Suppressor macrophage treated with lipopolysaccharide for 1 hour (primary cell): ENCODE results near the gene MIGA2.

Experiments used
- DNase-seq, 3 donors: peaks; one replicate each; pipeline ENCODE4 v3.0.0-alpha.2; 2020 to 2022

The MIGA2 gene

DNA sequence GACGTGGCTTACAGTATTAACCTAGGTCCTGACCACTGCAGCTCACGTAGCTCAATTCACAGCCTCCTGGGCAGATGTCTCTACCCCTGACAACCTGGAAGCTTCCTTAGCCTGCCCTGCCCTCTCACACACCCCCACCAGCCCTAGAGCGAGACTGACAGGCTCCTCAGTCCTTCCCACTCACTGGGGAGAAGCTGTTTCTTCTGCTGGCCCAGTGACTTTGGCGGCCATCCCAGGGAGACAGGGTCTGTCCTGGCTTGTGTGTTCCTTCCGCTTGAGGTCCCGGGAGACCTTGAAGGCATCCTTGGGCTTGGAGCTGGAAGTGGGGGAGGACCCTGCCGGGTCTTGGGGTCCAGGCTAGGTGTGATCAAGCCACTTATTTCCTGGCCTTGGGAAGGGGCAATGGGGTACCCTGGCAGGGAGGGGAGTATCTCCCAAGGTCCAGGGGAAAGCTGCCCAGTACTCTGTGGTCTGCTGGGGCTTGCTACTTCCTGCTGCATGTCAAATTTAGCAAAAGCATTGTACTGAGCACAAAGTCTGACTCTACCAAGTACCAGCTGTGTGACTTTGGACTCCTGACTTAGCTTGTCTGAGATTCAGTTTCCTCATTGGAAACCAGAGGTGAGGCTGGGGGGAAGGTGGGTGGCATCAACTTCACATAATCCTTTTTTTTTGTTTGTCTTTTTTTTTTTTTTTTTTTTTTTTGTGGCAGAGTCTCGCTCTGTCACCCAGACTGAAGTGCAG, 1.9 kb downstream of the MIGA2 start:
- peak in 1 of 3 donors; percentile 15 for DNase-seq

DNA sequence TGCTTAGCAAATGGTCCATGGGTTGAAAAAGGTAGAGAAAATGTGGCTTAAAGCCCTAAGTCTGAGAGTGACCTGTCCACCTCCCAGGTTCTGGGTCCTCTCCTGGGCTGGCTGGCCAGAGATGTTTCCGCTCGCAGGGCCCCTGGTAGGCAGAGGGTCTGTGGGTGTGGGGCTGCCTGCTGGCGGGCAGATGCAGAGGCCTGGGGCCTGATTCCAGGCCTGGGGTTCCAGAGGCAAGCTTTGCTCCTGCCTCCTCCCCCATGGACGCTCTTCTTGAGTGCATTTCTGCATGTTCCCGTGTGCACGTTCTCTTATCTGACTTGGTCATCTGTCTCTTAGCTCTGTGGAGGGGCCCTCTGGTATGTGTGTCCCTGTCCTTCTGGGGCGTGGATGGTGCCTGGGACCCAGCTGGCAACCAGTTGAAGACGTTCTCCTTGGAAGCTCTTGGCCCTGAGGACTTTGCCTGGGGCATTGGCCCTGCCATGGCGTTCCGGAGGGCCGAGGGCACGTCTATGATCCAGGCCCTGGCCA, 3.8 kb downstream of the MIGA2 start:
- DNase-seq = no peak

DNA sequence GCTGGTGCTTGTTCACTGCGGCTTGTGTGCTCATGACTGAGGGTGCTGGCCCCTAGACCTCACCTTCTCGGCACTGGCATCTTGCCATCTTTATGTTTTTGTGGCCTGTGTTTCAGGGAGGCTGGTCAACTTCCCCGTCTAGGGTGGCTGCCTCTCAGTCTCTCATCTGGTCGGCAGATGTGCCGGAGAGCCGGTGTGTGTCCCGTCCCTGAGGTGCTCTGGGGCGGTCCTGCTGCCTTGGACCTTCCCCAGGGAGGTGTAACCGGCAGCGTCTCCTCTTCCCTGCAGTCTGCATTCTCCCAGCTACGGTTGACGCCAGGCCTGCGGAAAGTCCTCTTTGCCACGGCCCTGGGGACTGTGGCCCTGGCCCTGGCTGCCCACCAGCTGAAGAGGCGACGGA, 5.6 kb downstream of the MIGA2 start:
- DNase-seq = no peak

DNA sequence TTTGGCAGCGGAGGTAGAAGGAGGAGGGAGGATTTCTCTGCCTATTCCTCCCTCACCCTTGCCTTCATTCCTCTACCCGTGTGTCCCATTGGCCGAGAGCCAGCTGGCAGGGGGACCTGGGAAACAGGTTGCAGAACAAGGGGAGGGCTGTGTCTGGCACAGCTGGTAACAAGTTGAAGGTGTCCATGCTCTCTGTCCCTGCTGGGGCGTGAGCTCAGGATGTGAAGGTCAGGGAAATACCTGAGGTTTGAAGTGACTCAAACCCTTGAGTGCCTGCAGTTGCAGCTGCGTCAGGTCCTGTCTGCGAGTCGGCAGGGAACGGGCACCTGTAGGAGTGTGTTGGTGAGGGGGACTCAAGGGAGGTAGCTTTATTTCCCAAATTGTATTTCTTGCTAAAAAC, 16.2 kb downstream of the MIGA2 start:
- no peak for DNase-seq

DNA sequence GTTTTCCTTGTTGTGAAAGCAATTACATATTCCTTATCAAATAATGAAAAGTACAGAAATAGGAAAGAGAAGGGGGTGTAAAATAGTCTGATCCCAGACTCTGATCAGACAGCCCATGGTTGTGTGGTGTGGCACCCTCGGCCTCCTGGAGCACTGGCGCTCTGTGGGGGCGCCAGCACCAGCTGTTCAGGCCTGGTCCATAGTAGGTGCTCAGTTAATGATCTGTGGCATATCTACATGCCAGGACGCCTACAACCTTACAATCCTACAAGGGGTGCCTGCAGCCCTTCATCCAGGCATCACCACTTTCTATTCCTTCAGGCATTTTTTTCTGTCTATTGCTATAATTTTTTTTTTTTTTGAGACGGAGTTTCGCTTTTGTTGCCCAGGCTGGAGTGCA, 16.6 kb downstream of the MIGA2 start:
- DNase-seq = no peak

DNA sequence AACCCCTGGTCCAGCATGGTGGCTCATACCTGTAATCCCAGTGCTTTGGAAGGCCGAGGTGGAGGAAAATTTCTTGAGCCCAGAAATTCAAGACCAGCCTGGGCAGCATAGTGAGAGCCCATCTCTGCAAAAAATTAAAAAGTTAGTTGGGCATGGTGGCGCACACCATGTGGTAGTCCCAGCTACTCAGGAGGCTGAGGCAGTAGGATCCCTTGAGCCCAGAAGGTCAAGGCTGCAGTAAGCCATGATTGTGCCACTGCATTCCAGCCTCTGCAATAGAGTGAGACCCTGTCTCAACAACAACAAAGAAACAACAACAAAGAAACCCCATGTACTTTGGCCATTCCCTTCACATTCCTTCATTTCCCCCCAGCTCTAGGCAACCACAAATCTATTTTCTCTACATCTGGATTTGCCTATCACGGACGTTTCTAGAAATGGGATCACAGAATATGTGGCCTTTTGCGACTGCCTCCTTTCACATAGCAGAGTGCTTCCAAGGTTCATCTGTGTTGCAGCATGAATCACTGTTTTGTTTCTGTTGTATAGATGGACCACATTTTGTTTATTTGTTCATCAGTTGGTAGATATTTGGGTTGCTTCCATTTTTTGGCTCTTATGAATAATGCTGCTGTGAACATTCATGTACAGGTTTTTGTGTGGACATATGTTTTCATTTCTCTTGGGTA, 17.9 kb downstream of the MIGA2 start:
- no peak for DNase-seq

DNA sequence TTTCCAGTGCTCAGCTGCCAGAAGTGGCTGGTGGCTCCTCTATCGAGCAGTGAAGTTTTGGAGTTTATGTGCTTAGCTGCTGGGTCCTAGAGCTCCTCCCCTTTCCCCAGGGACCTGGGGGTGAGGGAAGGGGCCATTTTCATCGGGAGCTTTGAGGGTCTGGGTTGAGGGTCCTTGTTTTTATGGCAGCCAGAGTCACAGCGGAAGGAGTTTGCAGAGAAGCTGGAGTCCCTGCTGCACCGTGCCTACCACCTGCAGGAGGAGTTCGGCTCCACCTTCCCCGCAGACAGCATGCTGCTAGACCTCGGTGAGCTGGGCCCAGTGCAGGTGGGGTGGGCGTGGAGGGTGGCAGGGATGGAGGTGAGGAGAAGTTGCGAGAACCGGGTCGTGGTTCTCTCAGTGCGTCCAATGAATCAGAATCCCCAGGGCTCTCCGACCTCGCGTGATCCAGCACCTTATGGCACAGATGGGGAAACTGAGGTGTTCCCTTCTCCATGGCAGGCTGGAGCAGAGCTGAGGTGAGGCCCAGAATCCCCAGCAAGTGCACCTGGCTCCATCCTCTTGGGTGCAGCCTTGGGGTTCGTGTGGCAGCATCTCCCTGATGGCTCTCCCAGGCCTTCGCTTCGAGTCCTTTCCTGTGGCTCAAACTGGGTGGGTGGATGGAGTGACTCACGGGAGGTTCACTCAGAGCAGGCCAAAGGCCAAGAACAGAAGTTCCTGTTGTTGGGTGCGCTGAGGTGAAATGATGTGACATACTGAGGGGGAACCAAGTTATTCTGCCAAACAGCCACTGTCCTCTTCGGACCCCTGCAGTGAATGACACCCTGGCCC, 22.8 kb downstream of the MIGA2 start:
- DNase-seq = peak; percentile 83 to 88 (median 84)

DNA sequence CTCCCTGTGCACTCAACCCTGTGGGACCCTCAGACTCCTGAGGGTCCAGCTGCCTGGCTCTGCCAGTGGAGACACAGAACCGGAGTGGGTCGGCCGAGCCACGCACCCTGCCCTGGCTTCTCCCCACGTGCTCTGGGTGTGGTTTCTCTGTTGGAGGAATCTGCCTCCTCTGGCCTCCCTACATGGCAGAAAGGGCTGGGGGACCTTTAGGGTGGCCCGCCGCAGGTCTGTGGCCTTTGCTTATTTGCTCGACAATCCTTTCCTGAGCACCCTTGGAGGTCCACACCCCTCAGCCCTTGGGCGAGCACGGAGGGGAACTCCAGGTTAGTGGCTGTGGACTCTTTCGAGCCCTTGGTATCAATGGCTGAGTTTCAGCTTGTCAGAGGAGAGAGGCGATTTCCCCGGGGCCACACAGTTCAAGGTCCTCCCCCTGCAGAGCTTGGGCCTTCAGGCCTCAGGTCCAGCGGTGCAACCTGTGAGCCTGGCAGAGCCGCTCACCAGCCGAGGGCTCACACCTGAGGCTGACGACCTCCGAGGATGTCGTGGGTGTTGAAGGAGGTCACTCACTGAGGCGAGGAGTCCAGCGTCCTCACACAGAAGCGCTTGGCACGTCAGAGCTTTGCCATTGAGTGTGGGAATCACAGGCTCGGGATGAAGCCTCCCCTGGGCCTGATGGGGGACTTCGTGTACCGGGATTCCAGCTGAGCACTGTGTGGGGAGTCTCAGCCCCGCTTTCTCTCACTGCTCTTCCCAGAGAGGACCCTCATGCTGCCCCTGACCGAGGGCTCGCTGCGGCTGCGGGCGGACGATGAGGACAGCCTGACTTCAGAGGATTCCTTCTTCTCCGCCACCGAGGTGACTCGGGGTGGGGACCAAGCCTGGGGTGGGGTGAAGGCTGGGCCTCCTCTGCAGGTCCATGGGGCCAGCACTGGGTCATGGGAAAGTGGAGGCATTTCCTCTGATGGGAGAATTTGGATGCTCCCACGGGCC, 23.7 kb downstream of the MIGA2 start:
- DNase-seq = no peak

DNA sequence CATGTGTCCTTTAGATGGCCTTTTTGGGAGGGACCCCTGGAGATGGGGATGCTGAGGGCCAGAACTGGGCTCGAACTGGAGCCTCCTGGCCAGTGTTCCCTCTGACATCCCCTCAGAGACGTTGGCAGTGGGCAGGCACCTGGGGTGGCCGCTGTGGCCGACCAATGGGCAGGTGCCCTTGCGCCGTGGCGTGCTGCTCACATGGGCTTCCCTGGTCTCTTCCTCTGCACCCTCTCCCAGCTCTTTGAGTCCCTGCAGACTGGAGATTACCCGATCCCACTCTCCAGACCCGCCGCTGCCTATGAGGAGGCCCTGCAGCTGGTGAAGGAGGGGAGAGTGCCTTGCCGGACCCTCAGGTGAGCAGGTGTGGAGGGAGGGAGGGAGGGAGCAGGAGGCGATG, 24.6 kb downstream of the MIGA2 start:
- DNase-seq = no peak

DNA sequence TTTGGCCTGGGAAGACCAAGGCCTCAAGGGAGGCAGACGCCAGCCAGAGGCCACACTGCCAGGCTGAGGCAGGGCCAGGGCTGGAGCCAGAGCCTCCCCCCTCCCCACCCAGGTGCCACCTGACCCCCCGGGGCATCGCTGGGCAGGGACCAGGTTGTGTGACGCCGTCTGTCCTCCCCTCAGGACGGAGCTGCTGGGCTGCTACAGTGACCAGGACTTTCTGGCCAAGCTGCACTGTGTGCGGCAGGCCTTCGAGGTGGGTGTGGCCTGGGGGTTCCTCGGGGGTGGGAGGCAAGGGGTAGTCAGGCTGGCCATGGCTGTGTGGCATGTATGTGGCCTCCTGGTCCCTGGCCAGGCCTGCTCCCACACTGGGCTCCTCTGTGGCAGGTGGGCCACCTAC, 26.6 kb downstream of the MIGA2 start:
- DNase-seq = no peak

DNA sequence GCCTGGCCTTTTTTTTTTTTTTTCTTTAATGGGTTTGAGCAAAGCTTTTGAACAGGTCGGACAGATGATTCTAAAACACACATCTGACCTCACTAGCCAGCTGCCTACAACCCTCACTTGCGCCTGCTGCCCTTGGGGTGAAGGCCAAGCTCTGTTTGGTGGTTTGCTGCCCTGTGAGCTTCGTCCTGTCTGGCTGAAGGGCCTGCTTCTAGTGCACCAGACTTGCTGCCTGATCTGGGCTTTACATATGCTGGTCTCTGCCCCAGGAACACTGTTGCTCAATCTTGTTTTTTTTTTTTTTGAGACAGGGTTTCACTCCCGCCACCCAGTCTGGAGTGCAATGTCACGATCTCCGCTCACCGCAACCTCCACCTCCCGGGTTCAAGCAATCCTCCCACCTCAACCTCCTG, 28.1 kb downstream of the MIGA2 start:
- DNase-seq = no peak

DNA sequence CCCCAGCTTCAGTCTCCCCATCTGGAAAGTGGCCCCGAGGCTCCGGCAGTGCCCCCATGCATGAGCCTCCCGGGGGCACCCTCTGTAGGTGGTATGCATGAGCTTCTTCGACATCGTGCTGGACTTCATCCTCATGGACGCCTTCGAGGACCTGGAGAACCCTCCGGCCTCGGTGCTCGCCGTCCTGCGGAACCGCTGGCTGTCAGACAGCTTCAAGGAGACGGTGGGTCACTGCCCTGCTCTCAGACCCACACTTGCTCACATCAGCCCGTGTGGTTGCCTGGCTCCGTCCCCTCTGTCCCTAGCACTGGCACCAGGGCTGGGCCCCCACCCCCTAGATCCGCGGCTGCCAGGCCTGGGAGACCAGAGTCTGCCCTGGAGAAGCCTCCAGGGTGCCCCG, 31.7 kb downstream of the MIGA2 start:
- no peak for DNase-seq

DNA sequence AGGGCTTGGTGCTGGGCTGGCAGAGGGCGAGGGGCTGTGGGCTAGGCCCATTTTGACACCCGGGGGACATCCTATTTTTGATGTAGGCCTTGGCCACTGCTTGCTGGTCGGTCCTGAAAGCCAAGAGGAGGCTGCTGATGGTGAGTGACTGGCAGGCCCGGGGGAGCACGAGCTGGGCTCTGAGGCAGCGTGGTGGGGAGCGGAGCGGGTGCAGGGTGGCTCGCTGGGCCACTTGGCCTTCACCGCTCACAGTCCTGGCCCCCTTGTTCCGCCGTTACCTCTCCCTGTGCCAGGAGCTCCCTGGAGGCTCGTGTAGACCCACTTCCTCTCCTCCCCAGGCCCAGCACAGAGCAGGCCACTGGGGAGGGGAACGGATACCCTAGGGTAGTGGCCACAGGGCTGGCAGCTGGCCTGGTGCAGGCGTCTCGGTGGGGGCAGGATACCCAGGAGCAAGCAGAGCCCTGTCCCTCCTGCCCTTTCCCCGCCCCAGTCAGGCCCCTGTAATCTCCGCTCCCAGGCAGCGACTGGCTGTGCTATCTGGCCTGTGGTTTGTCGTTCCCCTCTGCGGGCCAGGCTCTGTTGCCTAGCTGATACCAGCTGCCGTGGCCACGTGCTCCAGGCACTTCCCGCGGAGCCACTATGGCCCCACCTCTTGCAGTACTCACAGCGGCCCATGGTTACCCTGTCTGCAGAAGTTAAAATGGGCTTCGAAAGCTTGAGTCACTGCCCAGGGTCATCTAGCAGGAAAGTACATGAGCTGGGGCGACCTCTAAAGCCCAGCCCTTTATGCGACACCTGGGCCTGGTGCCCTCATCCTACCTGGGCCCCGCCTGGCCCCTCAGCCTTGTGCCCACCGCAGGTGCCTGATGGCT, 32.8 kb downstream of the MIGA2 start:
- peak; percentile 87 to 90 (median 89) for DNase-seq

DNA sequence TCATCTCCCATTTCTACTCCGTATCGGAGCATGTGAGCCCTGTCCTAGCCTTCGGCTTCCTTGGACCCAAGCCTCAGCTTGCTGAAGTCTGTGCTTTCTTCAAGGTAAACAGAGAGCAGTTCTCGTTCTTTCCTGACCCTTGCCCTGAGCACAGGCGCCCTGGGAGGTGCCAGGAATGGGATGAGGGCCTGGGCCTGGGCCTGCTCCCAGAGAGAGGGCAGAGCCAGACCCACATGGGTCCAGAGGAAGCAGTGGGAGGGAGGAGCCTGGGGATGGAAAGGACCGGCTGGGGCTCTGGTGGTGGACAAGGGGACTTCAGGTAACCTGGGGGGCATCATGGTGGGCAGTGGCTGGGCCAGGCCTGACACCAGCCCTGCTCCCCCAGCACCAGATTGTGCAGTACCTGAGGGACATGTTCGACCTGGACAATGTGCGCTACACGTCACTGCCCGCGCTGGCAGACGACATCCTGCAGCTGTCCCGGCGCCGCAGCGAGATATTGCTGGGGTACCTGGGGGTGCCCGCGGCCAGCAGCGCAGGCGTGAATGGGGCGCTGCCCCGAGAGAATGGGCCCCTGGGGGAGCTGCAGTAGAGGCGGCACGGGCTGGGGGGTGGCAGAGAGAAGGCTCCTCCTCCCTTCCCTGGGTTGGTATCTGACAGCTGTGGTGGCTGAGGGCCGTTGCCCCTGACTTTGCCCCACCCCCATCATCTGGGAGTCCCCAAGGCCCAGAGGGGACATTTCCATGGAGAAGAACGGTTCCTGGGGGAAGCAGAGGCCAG, 33.6 kb downstream of the MIGA2 start:
- no peak for DNase-seq

DNA sequence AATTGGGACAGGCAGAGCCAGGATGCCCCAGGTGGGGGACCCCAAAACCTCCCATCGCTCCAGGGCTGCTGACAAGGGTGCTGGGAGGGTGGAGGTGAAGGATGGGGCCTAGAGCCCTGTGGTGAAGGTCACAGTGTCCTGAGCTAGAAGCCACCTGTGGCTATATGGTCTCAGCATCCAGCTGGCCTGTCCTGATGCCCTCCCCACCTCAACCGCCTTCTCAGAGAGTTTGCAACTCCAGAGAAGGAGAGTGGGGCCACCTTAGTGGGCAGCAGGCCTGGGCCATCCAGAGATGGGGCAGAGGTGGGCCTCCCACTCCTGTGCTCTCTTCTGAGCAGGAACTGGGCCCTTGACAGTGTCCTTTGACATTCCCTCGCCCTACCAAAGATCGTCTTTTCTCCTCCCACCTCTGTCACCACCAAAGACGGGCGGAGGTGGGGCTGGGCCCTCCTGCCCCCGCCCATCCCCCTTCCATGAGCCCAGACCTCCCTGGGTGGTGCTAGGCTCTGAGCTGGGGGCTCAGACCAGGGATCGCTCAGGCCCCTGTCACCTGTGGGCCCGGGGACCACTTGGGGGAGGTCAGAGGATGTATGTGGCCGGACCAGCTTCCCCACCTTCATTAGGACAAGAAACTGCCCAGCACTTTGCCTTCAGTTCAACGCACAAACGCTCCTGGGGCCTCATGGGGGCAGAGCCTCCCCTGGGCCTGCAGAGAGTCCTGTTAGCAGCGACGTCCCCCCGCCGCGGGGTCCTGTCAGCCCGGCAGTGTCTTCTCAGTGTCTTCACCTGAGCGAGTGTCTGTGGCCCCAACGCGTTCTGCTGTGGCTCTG, 34.5 kb downstream of the MIGA2 start:
- no peak for DNase-seq

DNA sequence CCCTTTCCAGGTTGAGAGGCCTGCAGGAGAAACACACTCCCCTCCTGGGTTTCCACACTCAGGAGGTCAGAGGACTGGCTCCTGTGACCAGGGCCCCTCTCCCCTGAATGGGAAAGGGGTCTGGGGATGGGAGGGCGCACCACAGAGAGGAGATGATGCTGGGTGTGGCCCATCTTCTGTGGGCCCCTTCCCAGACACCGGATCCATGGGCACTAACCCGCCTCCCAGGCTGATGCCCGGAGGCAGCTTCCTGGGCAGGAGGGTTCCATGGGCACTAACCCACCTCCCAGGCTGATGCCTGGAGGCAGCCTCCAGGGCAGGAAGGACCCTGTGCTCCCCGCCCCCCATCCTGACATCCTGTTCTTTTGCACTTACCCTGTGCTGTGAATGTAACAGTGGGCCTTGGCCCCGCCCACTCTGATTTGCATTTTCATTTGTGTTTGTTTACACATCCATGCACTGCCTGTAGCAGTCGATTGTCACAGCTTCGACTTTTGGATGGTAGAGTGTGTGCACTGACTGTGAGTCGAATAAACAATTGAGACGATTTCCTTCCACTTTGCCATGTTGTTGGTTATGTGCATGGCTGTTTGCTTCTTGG, 35.2 kb downstream of the MIGA2 start:
- DNase-seq = no peak

DNA sequence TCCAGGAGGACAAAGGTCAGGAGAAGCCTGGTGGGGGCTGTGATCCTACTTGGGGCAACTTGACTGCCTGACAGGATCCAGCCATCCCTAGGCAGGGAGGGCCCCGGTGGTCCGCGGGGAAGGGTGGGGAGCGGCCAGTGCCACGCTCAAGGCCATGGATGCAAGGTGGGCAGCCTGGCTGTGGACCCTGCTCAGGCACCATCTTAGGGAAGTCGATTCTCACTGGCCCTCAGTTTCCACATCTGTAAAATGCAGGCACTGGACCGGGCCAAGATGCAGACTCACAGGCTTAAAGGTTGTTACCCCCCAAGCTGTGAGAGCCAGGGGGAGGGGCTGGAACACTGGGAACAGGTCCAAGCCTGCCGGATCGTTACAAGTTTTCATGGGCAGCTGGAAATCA, 35.7 kb downstream of the MIGA2 start:
- DNase-seq = no peak

DNA sequence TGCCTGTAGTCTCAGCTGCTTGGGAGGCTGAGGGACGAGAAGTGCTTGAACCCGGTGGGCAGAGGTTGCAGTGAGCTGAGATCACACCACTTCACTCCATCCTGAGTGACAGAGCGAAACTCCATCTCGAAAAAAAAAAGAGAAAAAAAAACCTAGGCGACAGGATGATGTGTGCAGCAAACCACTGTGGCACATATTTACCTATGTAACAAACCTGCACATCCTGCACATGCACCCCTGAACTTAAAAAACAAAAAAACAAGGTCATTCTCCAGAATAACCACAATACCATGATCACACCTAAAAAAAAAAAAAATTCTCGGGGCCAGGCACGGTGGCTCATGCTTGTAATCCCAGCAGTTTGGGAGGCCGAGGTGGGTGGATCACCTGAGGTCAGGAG, 37.0 kb downstream of the MIGA2 start:
- no peak for DNase-seq

DNA sequence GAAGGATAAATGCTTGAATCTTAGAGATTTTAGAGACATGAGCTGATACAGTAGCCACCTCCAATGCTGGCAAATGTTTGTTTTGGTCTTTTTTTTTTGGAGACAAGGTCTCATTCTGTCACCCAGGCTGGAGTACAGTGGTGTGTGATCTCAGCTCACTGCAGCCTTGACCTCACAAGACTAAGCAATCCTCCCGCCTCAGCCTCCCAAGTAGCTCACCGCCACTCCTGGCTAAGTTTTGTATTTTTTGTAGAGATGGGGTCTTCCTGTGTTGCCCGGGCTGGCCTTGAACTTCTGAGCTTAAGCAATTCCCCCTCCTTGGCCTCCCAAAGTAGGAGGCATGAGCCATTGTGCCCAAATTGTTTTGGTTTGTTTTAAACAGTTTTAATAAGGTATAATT, 37.7 kb downstream of the MIGA2 start:
- DNase-seq = no peak
